22Rv1 (cell line): ENCODE measurements around the gene MEA1.

Experiments
- H3K27ac ChIP-seq: fragments of 450-650 bp; 2 replicates; pipeline ENCODE4 v1.5.1; 2017
- ZFX ChIP-seq: fragments of 450-650 bp; IDR thresholded peaks from 2 replicates; pipeline ENCODE4 v1.6.1; 2017; ENCODE audit warnings: antibody characterized with exemption, borderline replicate concordance
- TF ChIP-seq, protein P1 (sequence below): fragments of 450-650 bp; IDR thresholded peaks from 2 replicates; pipeline ENCODE4 v1.5.1; 2017; ENCODE audit warnings: mild to moderate bottlenecking

The MEA1 gene

DNA sequence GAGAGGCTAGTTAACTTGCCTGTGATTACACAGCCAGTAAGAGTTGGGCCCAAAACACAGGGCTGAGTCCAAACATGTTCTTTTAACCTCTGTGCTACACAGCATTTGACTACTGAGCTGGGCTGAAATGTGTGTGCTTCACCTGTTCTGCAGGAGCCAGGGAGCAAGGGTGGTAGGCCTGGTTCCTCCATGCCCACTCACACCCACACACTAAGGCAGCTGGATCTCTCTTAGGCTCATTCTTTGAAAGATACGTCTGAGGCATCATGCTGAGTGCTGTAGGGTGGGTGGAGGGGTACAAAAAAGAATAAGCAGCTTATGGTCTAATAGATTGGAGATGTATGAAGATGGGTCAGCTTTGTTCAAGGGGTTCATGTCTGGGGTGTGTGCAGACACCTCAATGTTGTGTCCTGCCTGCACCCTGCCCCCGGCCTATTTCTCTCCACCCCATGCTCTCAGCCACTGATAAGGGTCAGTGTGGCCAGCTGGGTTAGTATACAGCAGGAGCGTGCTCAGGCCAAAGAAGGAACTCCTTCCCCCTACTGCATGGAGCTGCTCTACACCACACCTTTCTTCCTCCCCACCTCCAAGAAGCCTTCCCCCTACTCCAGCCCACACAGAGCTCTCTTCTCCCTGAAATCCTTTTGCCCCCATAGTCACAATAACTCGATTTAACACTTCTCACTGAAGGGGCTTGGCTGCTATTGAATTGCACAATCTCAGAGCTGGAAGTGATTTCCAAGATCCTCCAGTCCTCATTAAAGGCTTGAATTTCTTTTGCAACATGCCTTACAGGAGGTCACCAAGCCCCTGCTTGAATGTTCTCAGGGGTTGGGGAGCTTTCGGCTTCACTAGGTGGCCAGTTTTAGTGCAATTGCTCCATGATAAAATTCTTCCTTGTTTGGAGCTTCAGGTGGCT lies 26.0 kb downstream of the MEA1 start:
- TF ChIP-seq, protein P1, sequence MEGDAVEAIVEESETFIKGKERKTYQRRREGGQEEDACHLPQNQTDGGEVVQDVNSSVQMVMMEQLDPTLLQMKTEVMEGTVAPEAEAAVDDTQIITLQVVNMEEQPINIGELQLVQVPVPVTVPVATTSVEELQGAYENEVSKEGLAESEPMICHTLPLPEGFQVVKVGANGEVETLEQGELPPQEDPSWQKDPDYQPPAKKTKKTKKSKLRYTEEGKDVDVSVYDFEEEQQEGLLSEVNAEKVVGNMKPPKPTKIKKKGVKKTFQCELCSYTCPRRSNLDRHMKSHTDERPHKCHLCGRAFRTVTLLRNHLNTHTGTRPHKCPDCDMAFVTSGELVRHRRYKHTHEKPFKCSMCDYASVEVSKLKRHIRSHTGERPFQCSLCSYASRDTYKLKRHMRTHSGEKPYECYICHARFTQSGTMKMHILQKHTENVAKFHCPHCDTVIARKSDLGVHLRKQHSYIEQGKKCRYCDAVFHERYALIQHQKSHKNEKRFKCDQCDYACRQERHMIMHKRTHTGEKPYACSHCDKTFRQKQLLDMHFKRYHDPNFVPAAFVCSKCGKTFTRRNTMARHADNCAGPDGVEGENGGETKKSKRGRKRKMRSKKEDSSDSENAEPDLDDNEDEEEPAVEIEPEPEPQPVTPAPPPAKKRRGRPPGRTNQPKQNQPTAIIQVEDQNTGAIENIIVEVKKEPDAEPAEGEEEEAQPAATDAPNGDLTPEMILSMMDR, result no peak
- TF ChIP-seq ZFX, result no peak
- H3K27ac ChIP-seq, result no peak overlapping the region

DNA sequence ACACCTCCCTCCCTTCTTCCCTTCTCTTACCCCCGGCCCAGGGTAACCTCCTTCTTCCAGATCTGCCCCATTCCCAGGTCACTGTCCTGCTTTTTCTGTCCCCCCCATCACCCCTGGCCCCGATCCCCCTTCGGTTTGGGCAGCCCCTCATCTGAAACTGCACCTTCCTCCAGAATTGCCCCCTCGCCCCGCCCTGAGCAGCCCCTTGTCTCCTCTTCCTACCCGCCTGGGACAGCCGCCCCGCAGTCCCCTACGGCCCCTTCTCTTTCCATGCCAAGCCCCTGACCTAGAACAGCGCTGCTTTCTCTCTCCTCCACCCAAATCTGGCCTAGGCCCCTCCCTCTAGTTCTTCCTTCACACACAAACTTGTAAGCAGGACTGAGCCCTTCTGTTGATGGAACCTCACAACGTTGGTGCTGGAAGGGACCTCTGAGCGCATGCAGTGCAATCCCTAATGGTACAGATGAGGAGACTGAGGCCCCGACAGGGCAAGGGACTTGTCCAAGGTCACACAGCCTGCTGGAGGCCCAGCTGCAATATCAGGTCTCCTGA lies 28.7 kb downstream of the MEA1 start:
- peak overlapping the region; percentile 76 for H3K27ac ChIP-seq
- no peak for TF ChIP-seq ZFX
- TF ChIP-seq, protein P1, result no peak

DNA sequence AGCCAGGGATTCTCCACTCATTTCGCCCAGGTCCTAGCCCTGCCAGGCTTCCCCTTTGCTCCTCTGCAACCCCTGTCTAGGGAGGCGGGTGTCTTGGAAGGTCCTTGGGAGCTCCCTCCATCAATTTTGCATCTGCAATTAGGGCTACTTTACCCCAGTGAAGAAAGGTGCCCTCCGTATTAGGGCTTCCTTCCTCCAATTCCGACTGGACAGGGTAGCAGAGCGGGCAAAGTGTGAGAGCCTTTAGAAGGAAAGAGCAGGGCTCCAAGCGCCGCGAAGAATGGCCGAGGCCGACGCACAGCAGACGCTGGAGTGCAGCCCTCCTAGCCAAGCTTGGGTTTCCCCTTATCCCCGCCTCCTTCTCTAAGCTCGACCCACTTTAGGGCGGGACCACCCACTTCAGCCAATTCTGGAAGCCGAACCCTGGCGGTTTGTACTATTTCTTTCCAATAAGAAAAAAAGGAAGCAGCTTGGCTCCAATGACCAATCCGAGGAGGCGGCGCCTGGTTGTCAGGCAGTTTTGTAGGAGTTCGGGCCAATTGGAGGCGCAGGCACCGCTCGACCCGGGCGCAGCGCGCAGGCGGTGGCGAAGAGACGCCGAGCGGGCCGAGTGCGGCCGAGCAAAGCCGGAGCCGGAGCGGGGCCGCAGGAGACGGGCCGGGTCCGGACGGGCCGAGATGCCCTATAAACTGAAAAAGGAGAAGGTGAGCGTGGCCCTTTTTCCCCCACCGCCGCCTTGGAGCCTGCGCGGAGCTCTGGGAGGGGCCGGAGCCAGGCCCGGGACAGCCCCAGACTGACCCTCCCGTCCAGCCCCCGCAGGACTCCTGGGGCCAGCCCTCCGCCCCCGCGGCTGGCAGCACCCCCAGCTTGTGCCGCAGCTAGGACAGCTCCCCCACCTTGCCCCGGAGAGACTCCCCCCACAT lies 29.5 kb downstream of the MEA1 start, which contains the start of gene PPP2R5D:
PPP2R5D (plus strand) TSS at position 570 of the 923 bp plus-strand sequence; CDS start at position 678, 108 bp downstream.
- no peak for TF ChIP-seq ZFX
- TF ChIP-seq, protein P1, result no peak
- peak within 1 kb of the TSS; percentile 76 for H3K27ac ChIP-seq

DNA sequence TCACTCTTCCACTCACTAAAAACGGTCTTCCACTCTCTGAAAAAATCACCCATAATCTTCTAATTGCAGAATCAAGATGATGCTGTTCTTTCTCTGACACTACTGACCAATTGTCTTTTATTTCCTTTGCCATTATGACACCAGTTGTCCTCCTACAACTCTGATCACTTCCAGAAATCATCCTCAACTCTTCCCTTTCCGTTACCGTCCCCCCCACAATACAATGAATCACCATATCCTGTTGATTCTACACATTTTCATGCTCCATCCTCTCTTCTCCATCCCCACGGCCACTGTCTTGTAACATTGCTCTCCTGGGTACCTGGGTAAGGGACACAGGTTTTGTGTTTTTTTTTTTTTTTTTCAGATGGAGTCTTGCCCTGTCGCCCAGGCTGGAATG lies 31.9 kb downstream of the MEA1 start:
- TF ChIP-seq ZFX, result no peak
- TF ChIP-seq, protein P1, result no peak

DNA sequence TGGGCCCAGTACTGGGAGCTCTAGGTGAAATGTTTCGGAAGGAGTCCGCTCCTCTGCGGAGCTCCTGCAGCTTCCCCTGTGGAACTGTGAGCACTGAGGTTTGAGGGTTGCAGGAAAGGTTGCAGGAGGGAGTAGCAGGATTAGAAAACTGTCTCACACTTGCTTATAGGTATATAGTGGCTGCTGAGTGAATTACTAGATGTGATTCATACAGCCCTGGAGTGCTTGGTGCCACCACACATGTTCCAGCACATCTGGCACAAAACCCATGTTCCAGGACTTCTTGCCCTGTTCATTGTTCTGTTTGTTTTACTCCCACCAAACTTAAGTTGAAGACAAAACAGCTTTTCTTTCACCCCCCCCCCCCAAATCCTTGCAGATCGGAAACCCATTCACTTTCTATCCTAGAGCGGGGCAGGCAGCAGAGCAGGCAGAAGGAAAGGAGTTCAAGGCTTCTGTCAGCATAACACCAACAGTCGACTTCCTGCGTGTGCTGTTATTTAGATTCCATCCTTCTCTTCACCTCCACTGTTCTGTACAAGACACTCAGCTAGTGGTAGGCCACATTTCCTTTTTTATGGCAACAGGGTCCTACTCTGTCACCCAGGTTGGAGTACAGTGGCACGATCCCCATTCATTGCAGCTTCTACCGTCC lies 34.1 kb downstream of the MEA1 start:
- H3K27ac ChIP-seq, result peak overlapping the region; percentile 85
- TF ChIP-seq, protein P1, result no peak
- TF ChIP-seq ZFX, result no peak

More for the DNA sequence above, 31.9 kb downstream of the MEA1 start:
- H3K27ac ChIP-seq, result no peak overlapping the region

DNA sequence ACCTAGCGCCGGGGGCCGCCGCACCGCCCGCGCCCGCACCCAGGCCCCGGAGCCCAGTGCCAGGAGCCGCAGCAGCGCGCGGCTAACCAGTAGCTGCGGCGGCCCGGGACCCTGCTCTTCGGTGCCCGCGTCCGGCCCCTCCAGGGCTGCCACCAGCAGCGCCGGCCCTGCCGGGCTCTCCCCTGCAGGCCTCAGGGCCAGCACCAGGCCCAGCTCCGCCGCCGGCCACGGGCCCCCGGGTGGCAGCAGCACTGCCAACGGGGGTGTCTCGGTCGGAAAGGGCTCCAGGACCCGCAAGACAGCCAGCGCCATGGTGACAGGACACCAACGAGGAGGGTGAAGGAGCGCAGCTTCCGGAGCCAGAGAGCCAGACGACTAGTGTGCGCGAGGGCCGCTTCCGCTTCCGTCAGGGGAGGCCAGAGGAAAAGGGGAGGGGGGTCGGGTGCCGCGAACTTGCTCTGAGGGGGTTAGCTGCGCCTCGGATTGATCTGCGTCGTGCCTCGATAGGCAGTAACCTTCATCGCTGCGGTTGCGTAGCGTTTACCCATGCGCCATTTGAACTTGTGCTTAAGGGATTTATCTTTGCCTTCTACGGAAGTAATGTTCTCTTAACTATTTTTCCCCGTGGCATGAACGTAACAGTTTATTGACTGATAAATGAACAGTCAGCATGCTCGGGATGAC lies 34.8 kb downstream of the MEA1 start, which contains the start of gene PEX6:
PEX6 (minus strand) TSS at position 343 of the 684 bp plus-strand sequence; CDS start at position 312, 31 bp downstream.
- H3K27ac ChIP-seq, result peak within 1 kb of the TSS; percentile 85
- TF ChIP-seq, protein P1, result no peak
- TF ChIP-seq ZFX, result peak; percentile 55; the same call in 1 of the 2 replicates
